ENCODE data around the gene METTL26. TPM values are rescaled to one million over a fixed set of nuclear protein-coding genes. Genes with fewer than 3 reads are reported as not detected.

The METTL26 gene
- total and polyA plus RNA-seq, 2 of the 8 experiments (the other 6 are each of a cell fraction or from before 2014, with no cell fraction given) = 100 to 186 TPM

- Histone ChIP-seq H3K36me3 (ENCODE audit: control insufficient read depth in 2 of 4, insufficient read depth in 4 of 4, low read length in 3 of 4) (peaks cover 0 to 25% (median 1%) of the 10 kb centered on the region in 4 experiments; a peak in 3 of 8 replicates), H3K9me3 (ENCODE audit: insufficient read depth in 2 of 2, low read depth in 1 of 2, low read length in 1 of 2) (no peaks in the 10 kb centered on the region), H2BK5ac (ENCODE audit: low read depth, low read length) (0 out of 2 replicates have a peak overlapping the region, but pooled peaks have one; percentile 41), H2BK20ac (ENCODE audit: low read length) (no peak overlapping the region), H3K27ac (ENCODE audit: low read depth, low read length) (no peak overlapping the region), H2BK120ac (replicated peaks; ENCODE audit: low read depth, low read length) (no peak overlapping the region), H3K23me2 (ENCODE audit: low read depth, low read length) (no peaks in the 10 kb centered on the region), H3K27me3 (replicated peaks in 1 of 4; ENCODE audit: control insufficient read depth in 3 of 4, extremely low read depth in 1 of 4, insufficient read depth in 3 of 4, low read length in 3 of 4) (no peaks in the 10 kb centered on the region), H3K79me1 (ENCODE audit: low read depth, low read length) (no peaks in the 10 kb centered on the region), H3K4me3 (ENCODE audit: extremely low read depth in 1 of 4, insufficient read depth in 2 of 4, low read depth in 3 of 4, low read length in 4 of 4) (no peak overlapping the region), H3K9ac (replicated peaks in 1 of 4; ENCODE audit: extremely low read depth in 1 of 4, low read depth in 3 of 4, low read length in 3 of 4) (no peak overlapping the region), H2AK5ac (ENCODE audit: low read depth, low read length) (no peak overlapping the region), H3K4ac (replicated peaks; ENCODE audit: insufficient read length, low read depth, low read length) (peak overlapping the region; percentile 77), H3K56ac (replicated peaks; ENCODE audit: insufficient read length, low read depth, low read length) (no peak overlapping the region), H2BK12ac (ENCODE audit: low read depth, low read length) (no peak overlapping the region), H3K14ac (ENCODE audit: insufficient read length) (no peak overlapping the region), H4K20me1 (replicated peaks in 1 of 2; ENCODE audit: control insufficient read depth in 1 of 2, insufficient read depth in 2 of 2, low read length in 2 of 2) (no peaks in the 10 kb centered on the region), H3K23ac (ENCODE audit: insufficient read length) (no peak overlapping the region), H3K18ac (ENCODE audit: extremely low read depth, low read length) (peak overlapping the region; percentile 71; the same call in 1 of the 2 replicates), H4K5ac (ENCODE audit: insufficient read length, low read depth, low read length) (no peak overlapping the region), H2BK15ac (ENCODE audit: low read length) (peak overlapping the region; percentile 81; the same call in 1 of the 2 replicates), H3K4me1 (replicated peaks in 1 of 4; ENCODE audit: control insufficient read depth in 3 of 4, insufficient read depth in 4 of 4, low read length in 3 of 4) (peaks cover 0 to 8% (median 1%) of the 10 kb centered on the region in 4 experiments; a peak in 4 of 7 replicates), H3K4me2 (ENCODE audit: insufficient read depth in 1 of 2, low read depth in 2 of 2, low read length in 2 of 2) (peak overlapping the region in 1 of 2 experiments; percentile 53; a peak in 2 of 4 replicates), H4K91ac (replicated peaks; ENCODE audit: insufficient read length, low read length) (peak overlapping the region; percentile 98), H2AFZ (ENCODE audit: low read length) (no peak overlapping the region; the same call in 1 of the 2 replicates), H4K8ac (ENCODE audit: extremely low read depth, insufficient read depth, low read length) (peak overlapping the region; percentile 85), H3K79me2 (ENCODE audit: control insufficient read depth in 1 of 2, insufficient read depth in 2 of 2, low read length in 2 of 2) (no peaks in the 10 kb centered on the region)
- ChIA-PET POLR2A (ENCODE audit: partially characterized antibody) (interaction anchor here (0.7 to 17.4 kb wide), 6 partner anchors 10 to 31 kb away, joined by 3 to 214 read pairs (median 6); partner anchors contain the start of genes JMJD8, RHBDL1, STUB1 and WDR90), CTCF (ENCODE audit: partially characterized antibody) (interaction anchor here (0.6 to 11.3 kb wide), 19 partner anchors 10 to 264 kb away, joined by 3 to 104 read pairs (median 4); partner anchors contain the start of genes METTL26 and WDR90)
- 39% methylated on average over 20 of the region's 43 CpGs; no CpG with 5 or more reads in 1 of the 2 experiments for WGBS, 2 experiments (ENCODE audit: extremely low coverage in 1 of 2, insufficient coverage in 1 of 2, insufficient read length in 1 of 2, insufficient replicate concordance in 2 of 2, low coverage in 1 of 2, low lambda C conversion rate in 2 of 2, missing lambda C conversion rate in 1 of 2)
- peak in 1 of 2 experiments; percentile 86 for DNase-seq (ENCODE audit: low read depth in 1 of 2, low spot score in 2 of 2)
- peak; percentile 55 for FAIRE-seq
- no peak for TF ChIP-seq ZNF274 (IDR thresholded peaks at IDR 0.05; ENCODE audit: borderline replicate concordance, extremely low read depth, low read length)
- TF ChIP-seq RNF2 (IDR thresholded peaks at IDR 0.05; ENCODE audit: borderline replicate concordance, low read depth, low read length, missing control alignments, poor library complexity, severe bottlenecking) = no peak
- TF ChIP-seq HDAC6 (IDR thresholded peaks at IDR 0.05; ENCODE audit: low read depth, low read length) = no peak
- TF ChIP-seq NANOG (IDR thresholded peaks at IDR 0.05; ENCODE audit: insufficient read depth, low read depth, low read length, poor library complexity, severe bottlenecking) = peak; percentile 3
- TF ChIP-seq EGR1 (IDR thresholded peaks at IDR 0.05; ENCODE audit: borderline replicate concordance, low read depth, low read length) = no peak
- TF ChIP-seq YY1 (IDR thresholded peaks at IDR 0.05; ENCODE audit: low read depth, low read length) = peak; percentile 57; the same call in 1 of the 2 replicates
- no peak for TF ChIP-seq FOSL1 (IDR thresholded peaks at IDR 0.05; ENCODE audit: insufficient read depth, low read depth, low read length)
- no peak for TF ChIP-seq MAFK (IDR thresholded peaks at IDR 0.05; ENCODE audit: low read depth, low read length)
- no peak for TF ChIP-seq HDAC2 (IDR thresholded peaks at IDR 0.05; ENCODE audit: borderline replicate concordance in 1 of 2, low read depth in 2 of 2, low read length in 2 of 2)
- no peak for TF ChIP-seq KDM4A (IDR thresholded peaks at IDR 0.05; ENCODE audit: low read depth, low read length, severe bottlenecking)
Observed at GRCh38 chr16:660459-661183, 24.5 kb upstream of the METTL26 start.

Measured in H1 (cell line).